ENCODE results near the gene CLPTM1. TPM values are rescaled to one million over a fixed set of nuclear protein-coding genes. Genes with fewer than 3 reads are reported as not detected.

The CLPTM1 gene
- total and polyA plus RNA-seq, 9 of the 15 experiments (the other 6 are each of a cell fraction or from before 2014, with no cell fraction given) = 0.37 to 96.0 (median 27.5) TPM

DNA sequence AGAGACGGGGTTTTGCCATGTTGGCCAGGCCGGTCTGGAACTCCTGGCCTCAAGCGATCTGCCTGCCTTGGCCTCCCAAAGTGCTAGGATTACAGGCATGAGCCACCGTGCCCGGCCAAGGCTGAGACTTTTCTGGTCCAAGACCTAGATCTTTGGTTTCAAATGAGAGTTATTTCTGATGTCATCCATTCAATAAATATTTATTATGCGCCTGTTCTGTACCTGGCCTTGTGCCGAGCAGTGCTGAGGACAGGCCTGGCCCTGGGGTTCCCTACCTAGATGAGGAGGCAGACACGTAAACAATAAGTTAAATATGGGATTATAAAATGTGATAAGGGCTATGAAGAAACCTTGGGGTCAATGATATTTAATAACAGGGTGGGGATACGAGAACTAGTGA lies 50.6 kb downstream of the CLPTM1 start (continued):
- TF ChIP-seq, protein P1, sequence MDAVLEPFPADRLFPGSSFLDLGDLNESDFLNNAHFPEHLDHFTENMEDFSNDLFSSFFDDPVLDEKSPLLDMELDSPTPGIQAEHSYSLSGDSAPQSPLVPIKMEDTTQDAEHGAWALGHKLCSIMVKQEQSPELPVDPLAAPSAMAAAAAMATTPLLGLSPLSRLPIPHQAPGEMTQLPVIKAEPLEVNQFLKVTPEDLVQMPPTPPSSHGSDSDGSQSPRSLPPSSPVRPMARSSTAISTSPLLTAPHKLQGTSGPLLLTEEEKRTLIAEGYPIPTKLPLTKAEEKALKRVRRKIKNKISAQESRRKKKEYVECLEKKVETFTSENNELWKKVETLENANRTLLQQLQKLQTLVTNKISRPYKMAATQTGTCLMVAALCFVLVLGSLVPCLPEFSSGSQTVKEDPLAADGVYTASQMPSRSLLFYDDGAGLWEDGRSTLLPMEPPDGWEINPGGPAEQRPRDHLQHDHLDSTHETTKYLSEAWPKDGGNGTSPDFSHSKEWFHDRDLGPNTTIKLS (IDR thresholded peaks at IDR 0.05; ENCODE audit: borderline replicate concordance, low read depth) = no peak
- TF ChIP-seq ATF1 (CRISPR knock-in tag; IDR thresholded peaks at IDR 0.05) (no peak), ATF1 (tag; IDR thresholded peaks at IDR 0.05) (no peak), FIP1L1 (IDR thresholded peaks at IDR 0.05; ENCODE audit: low read depth, low read length, poor library complexity, severe bottlenecking) (no peak), RBBP5 (IDR thresholded peaks at IDR 0.05; ENCODE audit: borderline replicate concordance, insufficient read depth, low read length, poor library complexity, severe bottlenecking) (no peak), ZNF75A (CRISPR knock-in tag; IDR thresholded peaks at IDR 0.05) (no peak), GATAD2B (IDR thresholded peaks at IDR 0.05; ENCODE audit: borderline replicate concordance) (no peak)
- TF ChIP-seq, protein P2, sequence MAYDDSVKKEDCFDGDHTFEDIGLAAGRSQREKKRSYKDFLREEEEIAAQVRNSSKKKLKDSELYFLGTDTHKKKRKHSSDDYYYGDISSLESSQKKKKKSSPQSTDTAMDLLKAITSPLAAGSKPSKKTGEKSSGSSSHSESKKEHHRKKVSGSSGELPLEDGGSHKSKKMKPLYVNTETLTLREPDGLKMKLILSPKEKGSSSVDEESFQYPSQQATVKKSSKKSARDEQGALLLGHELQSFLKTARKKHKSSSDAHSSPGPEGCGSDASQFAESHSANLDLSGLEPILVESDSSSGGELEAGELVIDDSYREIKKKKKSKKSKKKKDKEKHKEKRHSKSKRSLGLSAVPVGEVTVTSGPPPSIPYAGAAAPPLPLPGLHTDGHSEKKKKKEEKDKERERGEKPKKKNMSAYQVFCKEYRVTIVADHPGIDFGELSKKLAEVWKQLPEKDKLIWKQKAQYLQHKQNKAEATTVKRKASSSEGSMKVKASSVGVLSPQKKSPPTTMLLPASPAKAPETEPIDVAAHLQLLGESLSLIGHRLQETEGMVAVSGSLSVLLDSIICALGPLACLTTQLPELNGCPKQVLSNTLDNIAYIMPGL (CRISPR knock-in tag; IDR thresholded peaks at IDR 0.05) = no peak

DNA sequence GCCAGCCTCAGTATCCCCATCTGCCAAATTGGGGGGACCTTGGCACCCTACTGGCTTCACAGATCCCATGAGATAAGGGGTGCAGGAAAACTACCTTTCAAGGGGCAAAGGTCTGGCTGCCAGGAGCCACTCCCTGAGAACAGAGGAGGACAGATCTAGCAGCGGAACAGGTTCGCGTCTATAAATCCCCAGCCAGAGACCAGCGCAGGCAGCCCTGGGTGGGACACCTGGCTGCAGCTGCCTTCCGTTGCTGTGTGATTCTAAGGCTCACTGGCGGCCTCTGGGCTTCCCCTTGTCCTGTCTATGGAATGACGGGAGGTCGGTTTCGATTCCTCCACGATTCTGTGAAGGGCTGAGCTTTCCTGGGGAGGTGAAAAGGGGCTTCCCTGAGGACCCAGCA lies 53.4 kb downstream of the CLPTM1 start:
- Histone ChIP-seq H3K27ac (ENCODE audit: extremely low read depth, low read depth, low read length) (no peak overlapping the region), H4K20me1 (replicated peaks; ENCODE audit: control insufficient read depth, insufficient read depth, low read length) (no peaks in the 10 kb centered on the region), H3K36me3 (ENCODE audit: control insufficient read depth, insufficient read depth, low read length) (no peaks in the 10 kb centered on the region), H3K4me3 (no peak overlapping the region), H3K4me2 (ENCODE audit: insufficient read depth, low read length) (no peak overlapping the region), H3K9ac (ENCODE audit: insufficient read depth in 1 of 2, low read depth in 2 of 2, low read length in 2 of 2) (no peak overlapping the region), H3K9me1 (ENCODE audit: control insufficient read depth, insufficient read depth, low read length) (no peaks in the 10 kb centered on the region), H3K9me3 (replicated peaks; ENCODE audit: control insufficient read depth, insufficient read depth, low read depth, low read length) (no peaks in the 10 kb centered on the region), H3K27me3 (ENCODE audit: control insufficient read depth in 2 of 2, insufficient read depth in 2 of 2, low read length in 2 of 2) (no peaks in the 10 kb centered on the region), H3K4me1 (replicated peaks in 1 of 2; ENCODE audit: control insufficient read depth in 2 of 2, insufficient read depth in 2 of 2, low read length in 2 of 2) (peaks cover 12 to 16% of the 10 kb centered on the region in 2 experiments), H2AFZ (ENCODE audit: low read depth, low read length) (peak overlapping the region; percentile 34), H3K79me2 (ENCODE audit: control insufficient read depth, insufficient read depth, low read length) (no peaks in the 10 kb centered on the region)
- CTCF ChIA-PET (ENCODE audit: low intra/inter-chr PET ratio) = no interaction called here
- WGBS (ENCODE audit: insufficient coverage, low coverage, missing lambda C conversion rate) = 38% methylated on average over 10 of the region's 10 CpGs
- peak in 1 of 4 experiments; percentile 16 for DNase-seq (ENCODE audit: extremely low read depth in 1 of 4, low spot score in 3 of 4)
- no TSS peak for BruUV-seq (replicated peaks)
- no peak for FAIRE-seq
- POLR2A ChIA-PET = no interaction called here
- in situ Hi-C loops (cut with MboI) (no loop called here), intact Hi-C loops (cut with micrococcal nuclease) (no loop called here)
- ATAC-seq = peak; percentile 35; the same call in 1 of the 3 replicates
- TF ChIP-seq ZNF253 (CRISPR knock-in tag; conservative IDR thresholded peaks at IDR 0.05) (no peak), POLR3A (IDR thresholded peaks at IDR 0.05; ENCODE audit: borderline replicate concordance, extremely low read depth, insufficient read depth, insufficient read length) (no peak), POLR2A (conservative IDR thresholded peaks at IDR 0.05) (no peak), ESRRA (IDR thresholded peaks at IDR 0.05; ENCODE audit: borderline replicate concordance, low read depth) (no peak), POLR2AphosphoS5 (IDR thresholded peaks at IDR 0.05; ENCODE audit: control insufficient read depth, insufficient read depth, low read depth, low read length) (no peak), ETV6 (IDR thresholded peaks at IDR 0.05; ENCODE audit: borderline replicate concordance in 1 of 2, low read depth in 2 of 2, low read length in 1 of 2) (no peak), ETV6 (CRISPR knock-in tag; IDR thresholded peaks at IDR 0.05; ENCODE audit: borderline replicate concordance) (no peak), KLF13 (tag; IDR thresholded peaks at IDR 0.05; ENCODE audit: borderline replicate concordance, low read depth) (no peak), CBX2 (IDR thresholded peaks at IDR 0.05; ENCODE audit: insufficient read depth, low read length, poor library complexity, severe bottlenecking) (no peak)
- TF ChIP-seq, protein P3, sequence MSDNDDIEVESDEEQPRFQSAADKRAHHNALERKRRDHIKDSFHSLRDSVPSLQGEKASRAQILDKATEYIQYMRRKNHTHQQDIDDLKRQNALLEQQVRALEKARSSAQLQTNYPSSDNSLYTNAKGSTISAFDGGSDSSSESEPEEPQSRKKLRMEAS (CRISPR knock-in tag; IDR thresholded peaks at IDR 0.05) = no peak

Data from K562 (cell line).